Ureter (tissue), 1 donor: ENCODE results near the gene HECA. TPM values are rescaled to one million over a fixed set of nuclear protein-coding genes. Genes with fewer than 3 reads are reported as not detected.
"Not testable (repeated sequence)": the region's sequence is repeated elsewhere in the genome, so short reads cannot be mapped to it uniquely, and the experiment has no call there.

Source experiments
- DNase-seq: peaks from one replicate; pipeline ENCODE4 v3.0.0-alpha.2; 2020; ENCODE audit warnings: low spot score
- total RNA-seq: library from RNA; stranded (reverse); gene quantifications from one replicate; pipeline ENCODE4 v1.2.4, GENCODE V29; 2023
- donor health status: DM: yes; HTN: yes; CAD: no.

Gene HECA
- total RNA-seq, 1 donor from 2014 or later = 26.1 TPM

- peak; percentile 70 for DNase-seq
These were observed 982 bp downstream of the HECA start for GRCh38 chr6:139135578-139136545.

GRCh38 chr6:139137706-139138105 is 2.8 kb downstream of the HECA start:
- DNase-seq = no peak

GRCh38 chr6:139140854-139141253 is 6.0 kb downstream of the HECA start:
- DNase-seq = not testable (repeated sequence)

- DNase-seq = no peak
These were observed 7.4 kb downstream of the HECA start for GRCh38 chr6:139142262-139142661.

- DNase-seq = no peak
These were observed 8.2 kb downstream of the HECA start for GRCh38 chr6:139143111-139143510.

- DNase-seq = no peak
These were observed 9.7 kb downstream of the HECA start for GRCh38 chr6:139144490-139145085.

GRCh38 chr6:139145661-139146060 is 10.8 kb downstream of the HECA start:
- DNase-seq = no peak

- DNase-seq = no peak
These were observed 11.4 kb downstream of the HECA start for GRCh38 chr6:139146317-139146726.

GRCh38 chr6:139147628-139148027 is 12.7 kb downstream of the HECA start:
- DNase-seq = no peak

GRCh38 chr6:139148557-139149235 is 13.8 kb downstream of the HECA start:
- no peak for DNase-seq

GRCh38 chr6:139149383-139149782 is 14.5 kb downstream of the HECA start:
- no peak for DNase-seq

- DNase-seq = no peak
These were observed 16.0 kb downstream of the HECA start for GRCh38 chr6:139150920-139151319.

GRCh38 chr6:139151425-139152087 is 16.7 kb downstream of the HECA start:
- DNase-seq = no peak

- no peak for DNase-seq
These were observed 17.4 kb downstream of the HECA start for GRCh38 chr6:139152088-139152891.

- no peak for DNase-seq
These were observed 18.0 kb downstream of the HECA start for GRCh38 chr6:139152892-139153271.

- DNase-seq = no peak
These were observed 19.0 kb downstream of the HECA start for GRCh38 chr6:139153855-139154254.

GRCh38 chr6:139154881-139155547 is 20.1 kb downstream of the HECA start:
- no peak for DNase-seq

GRCh38 chr6:139156102-139156501 is 21.2 kb downstream of the HECA start:
- DNase-seq = no peak

- DNase-seq = no peak
These were observed 21.7 kb downstream of the HECA start for GRCh38 chr6:139156551-139156950.

GRCh38 chr6:139157086-139157485 is 22.2 kb downstream of the HECA start:
- not testable (repeated sequence) for DNase-seq

GRCh38 chr6:139159016-139159415 is 24.1 kb downstream of the HECA start:
- DNase-seq = no peak
